Fibroblast of mammary gland (primary cell): ENCODE measurements around the gene NOCT.
A peak's percentile ranks its signal among the peaks of the same experiment; 100 is the strongest.

ENCODE experiments used
- DNase-seq: peaks from one replicate; pipeline ENCODE4 v3.0.0-alpha.2; 2010; ENCODE audit warnings: low read depth
- H3K4me3 ChIP-seq: 2 replicates; pipeline ENCODE4 v1.5.1; 2011; ENCODE audit warnings: low read depth, mild to moderate bottlenecking, low read length, moderate library complexity; ENCODE audit not compliant: control insufficient read depth
- CTCF ChIP-seq: conservative IDR thresholded peaks from 2 replicates; pipeline ENCODE4 v1.5.1; 2011; ENCODE audit warnings: low read depth, low read length, inconsistent platforms; ENCODE audit not compliant: control insufficient read depth, insufficient read depth

Gene NOCT

DNA sequence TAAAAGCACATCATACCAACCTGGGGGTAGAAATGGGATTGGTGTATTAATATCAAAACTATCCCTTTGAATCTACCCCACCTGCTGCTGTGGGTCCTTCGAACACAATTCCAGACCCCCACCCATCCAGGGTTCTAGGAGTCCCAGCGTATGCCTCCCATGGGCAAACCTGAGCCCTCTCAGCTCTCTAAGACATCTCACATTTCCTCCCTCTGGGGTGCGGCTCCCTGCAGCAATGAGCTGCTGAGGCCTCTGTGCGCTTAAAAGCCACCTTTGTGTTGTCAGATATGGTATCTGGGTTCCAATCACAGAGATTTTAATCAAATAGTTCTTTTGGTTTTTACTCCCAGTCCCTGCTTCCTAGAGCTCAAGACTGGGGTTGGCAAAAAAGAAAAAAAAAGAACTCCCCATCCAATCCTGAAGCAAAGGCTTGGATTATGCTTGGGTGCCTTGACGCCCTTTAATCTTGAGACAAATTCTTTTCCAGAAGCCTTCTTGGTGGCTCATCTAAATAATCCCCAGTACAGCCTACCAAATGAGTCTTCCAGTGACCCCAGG lies 37.5 kb upstream of the NOCT start:
- no peak overlapping the region for H3K4me3 ChIP-seq
- no peak for TF ChIP-seq CTCF
- no peak for DNase-seq

DNA sequence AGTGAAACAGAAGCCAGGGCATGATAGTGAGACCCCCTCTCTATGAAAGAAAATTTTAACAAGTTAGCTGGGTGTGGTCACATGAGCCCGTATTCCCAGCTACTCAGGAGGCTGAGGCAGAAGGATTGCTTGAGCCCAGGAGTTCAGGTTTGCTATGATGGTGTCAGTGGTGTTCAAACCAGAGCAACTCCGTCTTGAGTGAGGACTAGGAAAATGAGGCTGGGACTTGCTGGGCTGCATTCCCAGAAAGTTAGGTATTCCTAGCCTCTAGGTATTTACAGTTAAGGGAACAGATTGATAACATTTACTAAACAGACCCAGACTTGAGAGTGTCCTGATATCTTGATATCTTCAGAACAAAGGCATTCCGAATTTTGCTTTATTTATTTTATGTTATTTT lies 37.0 kb upstream of the NOCT start:
- H3K4me3 ChIP-seq, result no peak overlapping the region
- no peak for DNase-seq
- no peak for TF ChIP-seq CTCF

- DNase-seq, result peak; percentile 21
- H3K4me3 ChIP-seq, result no peak overlapping the region
- no peak for TF ChIP-seq CTCF
These were observed 35.8 kb upstream of the NOCT start for GRCh38 chr4:138979742-138980141.

DNA sequence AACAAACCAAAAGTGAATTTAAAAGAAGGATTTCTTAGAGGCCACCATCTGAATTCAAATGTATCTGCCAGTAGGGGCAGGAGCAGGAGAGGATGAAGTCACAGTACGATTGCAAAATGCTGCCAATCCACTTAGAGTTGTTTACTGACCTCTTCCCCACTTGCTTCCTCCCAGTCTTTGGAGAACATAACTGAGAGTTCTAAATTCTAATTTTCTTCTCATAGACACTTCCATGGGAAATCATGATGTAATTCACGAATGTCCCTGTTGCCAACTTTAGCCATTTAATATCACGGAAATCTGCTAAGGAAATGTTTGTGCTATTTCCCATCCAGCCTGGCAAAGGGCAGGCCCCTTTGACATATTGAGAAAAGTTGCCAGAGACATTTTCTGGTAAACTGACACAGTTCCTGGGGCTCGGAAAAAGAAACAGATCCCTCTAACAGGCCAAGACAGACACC lies 33.6 kb upstream of the NOCT start:
- DNase-seq, result peak; percentile 92
- no peak overlapping the region for H3K4me3 ChIP-seq
- TF ChIP-seq CTCF, result peak; percentile 54

DNA sequence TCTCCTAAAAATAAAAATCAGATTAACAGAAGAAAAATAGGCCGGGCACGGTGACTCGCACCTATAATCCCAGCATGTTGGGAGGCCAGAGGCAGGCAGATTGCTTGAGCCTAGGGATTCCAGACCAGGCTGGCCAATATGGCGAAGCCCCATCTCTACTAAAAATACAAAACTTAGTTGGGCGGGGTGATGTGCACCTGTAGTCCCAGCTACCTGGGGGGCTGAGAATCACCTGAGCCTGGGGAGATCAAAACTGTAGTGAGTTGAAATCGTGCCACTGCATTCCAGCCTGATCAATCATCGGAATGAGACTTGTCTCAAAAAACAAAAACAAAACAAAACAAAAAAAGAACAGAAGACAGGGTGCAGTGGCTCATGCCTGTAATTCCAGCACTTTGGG lies 32.8 kb upstream of the NOCT start:
- no peak overlapping the region for H3K4me3 ChIP-seq
- TF ChIP-seq CTCF, result no peak
- DNase-seq, result no peak

- no peak overlapping the region for H3K4me3 ChIP-seq
- no peak for TF ChIP-seq CTCF
- no peak for DNase-seq
These were observed 31.9 kb upstream of the NOCT start for GRCh38 chr4:138983690-138984089.

- TF ChIP-seq CTCF, result no peak
- no peak for DNase-seq
- H3K4me3 ChIP-seq, result no peak overlapping the region
These were observed 30.9 kb upstream of the NOCT start for GRCh38 chr4:138984647-138985046.
